Hematopoietic multipotent progenitor cell treated with erythropoietin and hydrocortisone succinate and interleukin-3 and kit ligand, for 8 days (in vitro differentiated cells): ENCODE data around the gene FKBP1A.

ENCODE experiments used
- DNase-seq: peaks from one replicate; pipeline ENCODE4 v3.0.0-alpha.2; 2015

FKBP1A gene

GRCh38 chr20:1382670-1383069, 10.2 kb downstream of the FKBP1A start:
- DNase-seq: no peak

- no peak for DNase-seq
These were observed 10.9 kb downstream of the FKBP1A start for GRCh38 chr20:1381753-1382591.

- DNase-seq: no peak
These were observed 14.1 kb downstream of the FKBP1A start for GRCh38 chr20:1378735-1379125.

DNA sequence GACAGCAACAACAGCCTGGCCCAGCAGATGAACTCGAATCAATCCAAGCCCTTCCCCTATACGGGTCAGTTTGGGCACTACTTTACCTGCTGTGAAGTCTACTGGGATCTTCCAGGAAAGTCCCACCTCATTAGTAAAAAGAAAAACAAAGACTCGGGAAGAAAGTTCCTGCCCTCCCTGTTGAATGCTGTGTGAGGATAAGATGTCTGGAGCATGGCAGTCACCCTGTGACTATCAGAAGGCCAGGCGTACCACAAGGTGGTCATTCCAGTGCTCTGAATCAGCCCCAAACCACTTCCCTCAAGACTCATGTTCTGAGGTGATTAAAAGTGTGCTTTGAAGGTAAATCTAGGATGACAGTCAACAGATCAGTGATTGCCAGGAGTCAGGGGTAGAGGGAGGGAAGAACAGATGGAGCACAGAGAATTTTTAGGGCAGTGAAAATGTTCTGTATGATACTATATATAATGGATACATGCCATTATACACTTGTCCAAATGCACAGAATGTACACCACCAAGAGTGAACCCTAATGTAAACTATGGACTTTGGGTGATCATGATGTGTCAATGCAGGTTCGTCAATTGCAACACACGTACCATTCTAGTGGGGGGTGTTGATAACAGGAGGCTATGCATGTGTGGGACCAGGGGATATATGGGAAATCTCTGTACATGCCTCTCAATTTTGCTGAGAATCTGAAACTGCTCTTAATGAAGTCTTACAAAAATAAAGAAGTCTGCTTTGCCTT, 14.7 kb downstream of the FKBP1A start:
- no peak for DNase-seq

DNA sequence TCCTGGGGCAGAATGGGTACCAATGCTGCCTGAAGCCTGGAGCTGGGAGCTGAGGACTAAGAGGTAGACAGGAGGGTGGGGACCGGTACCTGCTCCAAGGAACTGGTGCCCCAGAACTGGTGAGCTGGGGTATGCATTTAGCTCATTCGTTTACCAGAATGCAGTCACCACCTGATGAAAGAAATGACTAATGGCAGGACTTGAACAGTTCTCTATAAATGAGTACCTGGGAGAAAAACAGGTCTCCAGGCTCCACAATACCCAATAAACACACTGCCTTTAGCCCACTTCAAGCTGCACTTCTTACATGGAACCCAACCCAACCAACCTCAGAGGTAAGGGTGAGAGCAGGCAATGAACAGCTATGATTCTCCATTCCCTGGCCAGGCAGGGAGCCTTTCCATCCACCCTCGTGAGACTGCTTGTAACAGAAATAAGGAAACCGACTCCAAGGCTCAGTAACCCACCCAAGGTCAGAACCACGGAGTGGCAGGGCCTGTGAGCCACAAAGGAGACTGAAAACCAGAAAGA, 15.4 kb downstream of the FKBP1A start:
- DNase-seq: no peak

GRCh38 chr20:1376408-1377270, 16.2 kb downstream of the FKBP1A start:
- DNase-seq: no peak

DNA sequence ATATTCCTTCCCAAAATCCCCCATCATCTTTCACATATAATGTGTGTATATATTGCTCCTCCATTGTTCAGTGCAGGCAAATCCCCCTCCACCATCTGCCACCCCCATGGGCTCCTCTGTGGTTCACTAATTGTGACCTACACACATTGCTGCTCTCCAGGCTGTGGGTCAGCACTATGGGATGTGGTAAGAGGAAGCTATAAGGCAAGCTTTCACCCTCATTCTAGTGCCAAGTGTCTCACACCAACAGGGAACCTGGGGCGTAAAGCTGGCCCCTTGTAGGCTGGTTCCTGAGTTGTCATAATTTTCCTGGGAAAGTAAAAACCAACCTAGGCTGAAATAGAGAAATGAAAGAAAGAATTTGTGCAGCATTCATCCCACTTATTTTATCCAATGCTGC, 16.8 kb downstream of the FKBP1A start:
- no peak for DNase-seq

DNA sequence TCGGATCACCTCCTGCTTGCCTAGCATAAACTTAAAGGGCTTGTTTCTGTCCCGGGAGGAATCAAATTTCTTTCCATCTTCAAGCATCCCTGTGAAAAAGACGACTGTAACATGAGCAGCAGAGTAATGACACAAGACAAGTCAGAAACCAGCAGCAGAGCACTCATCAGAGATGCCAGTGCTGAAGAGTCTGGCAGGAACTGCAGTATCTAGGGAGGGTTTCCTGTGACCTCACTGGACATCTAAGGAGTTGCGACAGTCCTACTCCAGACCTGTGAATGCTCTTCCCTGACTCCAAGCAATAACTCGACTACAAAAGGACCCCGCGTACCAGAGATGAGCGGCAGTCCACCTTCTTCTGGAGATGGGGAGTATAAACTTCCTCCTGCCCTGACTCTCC, 17.3 kb downstream of the FKBP1A start:
- no peak for DNase-seq

DNA sequence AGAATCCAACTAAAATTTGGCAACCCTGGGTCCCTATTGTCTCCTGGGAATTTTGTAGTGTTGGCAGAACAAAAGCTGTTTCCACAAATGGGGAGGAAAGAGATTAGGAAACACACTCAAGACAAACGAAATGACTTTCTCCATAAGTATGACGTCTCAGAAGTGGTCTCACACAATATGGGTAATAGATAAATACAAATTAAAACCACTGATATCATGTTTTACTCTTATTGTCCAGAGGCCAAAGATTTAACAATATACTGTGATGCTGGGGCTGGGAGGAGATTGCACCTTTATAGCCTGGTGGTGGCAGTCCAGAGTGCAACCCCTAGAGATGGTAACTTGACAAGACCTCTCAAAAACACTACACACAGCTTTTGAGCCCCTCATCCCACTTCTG, 18.6 kb downstream of the FKBP1A start:
- DNase-seq: no peak

- DNase-seq: no peak
These were observed 19.2 kb downstream of the FKBP1A start for GRCh38 chr20:1373614-1374013.

DNA sequence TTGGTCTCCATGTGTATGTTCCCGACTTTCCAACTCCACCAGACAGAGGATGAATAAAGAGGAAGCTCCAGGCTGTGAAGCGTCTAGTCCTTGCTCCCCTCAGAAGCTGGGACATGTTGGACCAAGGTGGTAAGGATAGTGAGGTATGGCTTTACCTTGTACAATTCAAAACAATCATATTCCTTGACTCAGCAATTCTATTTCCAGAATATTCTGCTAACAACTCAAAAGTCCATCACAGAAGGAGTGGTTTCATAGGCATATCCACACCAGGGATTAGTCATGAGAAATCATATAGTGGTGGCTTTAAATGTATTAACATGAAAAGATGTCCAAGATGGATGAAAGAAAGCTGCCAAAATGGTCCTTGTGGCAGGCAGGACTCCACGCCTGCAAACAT, 19.8 kb downstream of the FKBP1A start:
- DNase-seq: no peak

DNA sequence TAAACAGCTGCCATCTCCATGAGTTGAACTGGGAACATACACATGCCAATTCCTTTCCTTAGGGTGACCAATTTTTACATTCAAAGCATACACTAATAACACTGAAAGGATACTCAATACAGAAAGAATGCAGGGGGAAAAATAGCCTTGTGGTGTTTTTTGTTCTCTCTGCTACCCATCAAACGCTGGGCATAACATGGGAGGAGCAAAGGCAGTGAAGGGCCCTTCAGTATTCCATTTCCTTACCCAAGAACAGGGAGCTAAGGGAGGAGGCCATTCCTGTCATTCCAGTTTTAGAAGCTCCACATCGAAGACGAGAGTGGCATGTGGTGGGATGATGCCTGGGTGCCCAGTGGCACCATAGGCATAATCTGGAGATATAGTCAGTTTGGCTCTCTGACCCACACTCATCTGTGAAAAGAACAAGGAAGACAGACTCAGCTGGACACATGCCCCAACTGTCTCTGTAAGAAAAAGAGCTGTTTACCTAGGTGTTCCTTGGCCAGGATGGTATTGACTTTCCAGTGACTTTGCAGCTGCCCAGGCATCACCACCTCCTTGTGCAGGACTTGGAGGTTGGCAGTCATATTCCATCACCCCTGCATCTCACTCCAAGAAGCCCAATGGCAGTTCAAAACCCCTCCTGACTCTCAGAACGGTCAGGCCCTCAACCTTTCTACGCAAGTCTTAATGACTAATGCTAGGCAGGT, 20.9 kb downstream of the FKBP1A start:
- no peak for DNase-seq

DNA sequence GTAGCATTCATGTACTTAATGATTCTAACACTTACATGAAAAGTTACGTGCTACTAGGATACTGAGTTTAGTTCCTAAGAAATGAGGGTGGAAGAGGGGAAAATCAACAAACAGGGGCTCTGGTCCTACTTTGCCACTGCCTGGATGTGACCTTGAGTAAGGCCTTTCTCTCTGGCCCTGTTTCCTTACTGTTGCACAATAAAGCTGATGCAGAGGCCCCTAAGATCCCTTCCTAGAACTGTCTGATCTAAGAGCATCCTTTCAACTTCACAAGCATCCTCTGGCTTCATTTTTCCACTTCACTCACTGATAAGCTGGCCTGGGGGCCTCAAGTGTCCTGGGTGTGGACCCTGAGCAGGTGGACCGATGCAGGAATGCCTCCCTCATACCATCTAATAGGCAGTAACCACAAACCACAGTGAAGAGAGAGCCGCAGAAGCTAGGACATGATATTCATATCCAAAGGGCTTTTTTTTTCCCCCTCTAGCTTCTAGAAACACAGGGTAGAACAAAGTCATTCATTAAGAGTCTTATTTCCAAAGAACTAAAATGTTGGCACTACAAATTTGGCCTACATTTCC, 21.6 kb downstream of the FKBP1A start:
- no peak for DNase-seq

GRCh38 chr20:1370548-1371110, 22.2 kb downstream of the FKBP1A start:
- no peak for DNase-seq

- DNase-seq: no peak
These were observed 22.9 kb downstream of the FKBP1A start for GRCh38 chr20:1369970-1370369.

GRCh38 chr20:1368448-1369199, 24.2 kb downstream of the FKBP1A start:
- DNase-seq: no peak

DNA sequence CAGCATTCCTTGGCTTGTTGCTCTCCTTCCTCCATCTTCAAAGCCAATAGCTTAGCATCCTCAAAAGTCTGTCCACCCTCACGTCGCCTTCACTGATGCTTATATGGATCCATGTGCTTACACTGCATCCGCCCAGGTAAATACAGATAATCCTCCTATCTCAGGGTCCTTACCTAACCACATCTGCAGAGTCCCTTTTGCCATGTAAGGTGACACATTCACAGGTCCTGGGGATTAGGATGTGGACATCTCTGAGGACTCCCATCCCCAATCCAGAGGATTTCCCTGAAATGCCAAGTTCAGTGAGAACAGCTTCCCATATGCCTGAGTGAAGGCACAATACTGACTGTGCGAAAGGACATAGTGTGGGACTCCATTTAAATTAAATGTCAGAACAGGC, 25.4 kb downstream of the FKBP1A start:
- no peak for DNase-seq

- DNase-seq: no peak
These were observed 28.7 kb downstream of the FKBP1A start for GRCh38 chr20:1364106-1364505.

- DNase-seq: no peak
These were observed 29.3 kb downstream of the FKBP1A start for GRCh38 chr20:1363522-1363921.

- no peak for DNase-seq
These were observed 30.4 kb downstream of the FKBP1A start for GRCh38 chr20:1362484-1362883.
